Activated naive CD8-positive, alpha-beta T cell treated with anti-CD3 and anti-CD28 coated beads, Interleukin-2, amount 50 U/mL, for 16 hours (primary cell): Measurements from ENCODE around the gene APOA1.

ENCODE experiments used
- DNase-seq: peaks from one replicate; pipeline ENCODE4 v3.0.0-alpha.2; 2020; ENCODE audit warnings: low read depth, low spot score

The APOA1 gene

DNA sequence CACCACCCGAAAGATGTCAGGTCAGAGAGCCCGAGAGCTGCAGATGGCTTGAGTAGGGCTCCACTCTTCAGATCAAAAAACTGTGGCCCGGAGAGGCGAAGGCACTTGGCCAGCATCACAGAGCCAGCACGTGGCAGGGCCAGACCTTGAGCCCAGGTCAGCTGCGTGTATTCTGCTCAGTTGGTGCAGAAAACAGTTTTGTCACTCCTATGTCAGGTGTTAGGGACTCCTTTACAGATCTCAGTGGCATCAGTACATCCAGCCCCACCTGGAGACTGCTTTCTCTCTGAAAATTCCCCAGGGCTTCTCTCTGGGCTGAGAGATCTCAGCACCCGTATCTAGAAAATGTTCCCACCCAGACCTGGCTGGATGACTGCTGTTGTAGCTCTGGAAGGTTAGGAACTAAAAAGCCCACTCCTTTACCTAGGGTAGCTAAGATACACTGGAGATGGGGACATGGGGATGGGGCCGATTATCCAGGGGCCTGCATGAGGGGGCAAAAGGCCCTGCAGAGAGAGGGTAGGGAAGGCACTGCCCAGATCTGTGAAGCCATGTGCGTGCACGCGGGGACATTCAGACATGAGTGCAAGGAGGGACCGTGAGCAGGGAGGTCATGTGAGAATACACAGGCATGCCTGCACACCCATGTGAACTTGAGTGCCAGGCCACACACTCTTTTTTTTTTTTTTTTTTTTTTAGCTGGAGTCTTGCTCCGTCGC is 3.4 kb downstream of the APOA1 start:
- DNase-seq = no peak

DNA sequence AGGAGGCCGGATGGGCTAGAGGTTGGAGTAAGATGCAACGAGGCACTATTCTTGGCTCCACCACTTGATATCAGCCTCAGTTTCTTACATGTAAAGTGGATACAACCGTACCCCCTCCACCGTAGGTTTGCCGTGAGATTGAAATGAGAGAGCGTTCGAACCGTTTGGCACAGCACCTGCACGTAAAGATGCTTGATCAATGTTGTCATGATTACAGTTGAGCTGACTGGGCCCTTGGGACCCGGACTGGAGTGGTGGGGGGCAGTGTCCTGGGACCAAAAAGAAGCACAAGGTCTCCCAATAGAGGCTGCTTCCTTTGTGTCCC is 4.0 kb downstream of the APOA1 start:
- DNase-seq = no peak

DNA sequence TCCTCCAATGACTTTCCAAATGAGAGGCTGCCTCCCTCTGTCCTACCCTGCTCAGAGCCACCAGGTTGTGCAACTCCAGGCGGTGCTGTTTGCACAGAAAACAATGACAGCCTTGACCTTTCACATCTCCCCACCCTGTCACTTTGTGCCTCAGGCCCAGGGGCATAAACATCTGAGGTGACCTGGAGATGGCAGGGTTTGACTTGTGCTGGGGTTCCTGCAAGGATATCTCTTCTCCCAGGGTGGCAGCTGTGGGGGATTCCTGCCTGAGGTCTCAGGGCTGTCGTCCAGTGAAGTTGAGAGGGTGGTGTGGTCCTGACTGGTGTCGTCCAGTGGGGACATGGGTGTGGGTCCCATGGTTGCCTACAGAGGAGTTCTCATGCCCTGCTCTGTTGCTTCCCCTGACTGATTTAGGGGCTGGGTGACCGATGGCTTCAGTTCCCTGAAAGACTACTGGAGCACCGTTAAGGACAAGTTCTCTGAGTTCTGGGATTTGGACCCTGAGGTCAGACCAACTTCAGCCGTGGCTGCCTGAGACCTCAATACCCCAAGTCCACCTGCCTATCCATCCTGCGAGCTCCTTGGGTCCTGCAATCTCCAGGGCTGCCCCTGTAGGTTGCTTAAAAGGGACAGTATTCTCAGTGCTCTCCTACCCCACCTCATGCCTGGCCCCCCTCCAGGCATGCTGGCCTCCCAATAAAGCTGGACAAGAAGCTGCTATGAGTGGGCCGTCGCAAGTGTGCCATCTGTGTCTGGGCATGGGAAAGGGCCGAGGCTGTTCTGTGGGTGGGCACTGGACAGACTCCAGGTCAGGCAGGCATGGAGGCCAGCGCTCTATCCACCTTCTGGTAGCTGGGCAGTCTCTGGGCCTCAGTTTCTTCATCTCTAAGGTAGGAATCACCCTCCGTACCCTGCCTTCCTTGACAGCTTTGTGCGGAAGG is 4.8 kb downstream of the APOA1 start:
- no peak for DNase-seq

DNA sequence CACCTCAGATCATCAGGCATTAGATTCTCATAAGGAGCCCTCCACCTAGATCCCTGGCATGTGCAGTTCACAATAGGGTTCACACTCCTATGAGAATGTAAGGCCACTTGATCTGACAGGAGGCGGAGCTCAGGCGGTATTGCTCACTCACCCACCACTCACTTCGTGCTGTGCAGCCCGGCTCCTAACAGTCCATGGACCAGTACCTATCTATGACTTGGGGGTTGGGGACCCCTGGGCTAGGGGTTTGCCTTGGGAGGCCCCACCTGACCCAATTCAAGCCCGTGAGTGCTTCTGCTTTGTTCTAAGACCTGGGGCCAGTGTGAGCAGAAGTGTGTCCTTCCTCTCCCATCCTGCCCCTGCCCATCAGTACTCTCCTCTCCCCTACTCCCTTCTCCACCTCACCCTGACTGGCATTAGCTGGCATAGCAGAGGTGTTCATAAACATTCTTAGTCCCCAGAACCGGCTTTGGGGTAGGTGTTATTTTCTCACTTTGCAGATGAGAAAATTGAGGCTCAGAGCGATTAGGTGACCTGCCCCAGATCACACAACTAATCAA is 5.6 kb downstream of the APOA1 start:
- no peak for DNase-seq

DNA sequence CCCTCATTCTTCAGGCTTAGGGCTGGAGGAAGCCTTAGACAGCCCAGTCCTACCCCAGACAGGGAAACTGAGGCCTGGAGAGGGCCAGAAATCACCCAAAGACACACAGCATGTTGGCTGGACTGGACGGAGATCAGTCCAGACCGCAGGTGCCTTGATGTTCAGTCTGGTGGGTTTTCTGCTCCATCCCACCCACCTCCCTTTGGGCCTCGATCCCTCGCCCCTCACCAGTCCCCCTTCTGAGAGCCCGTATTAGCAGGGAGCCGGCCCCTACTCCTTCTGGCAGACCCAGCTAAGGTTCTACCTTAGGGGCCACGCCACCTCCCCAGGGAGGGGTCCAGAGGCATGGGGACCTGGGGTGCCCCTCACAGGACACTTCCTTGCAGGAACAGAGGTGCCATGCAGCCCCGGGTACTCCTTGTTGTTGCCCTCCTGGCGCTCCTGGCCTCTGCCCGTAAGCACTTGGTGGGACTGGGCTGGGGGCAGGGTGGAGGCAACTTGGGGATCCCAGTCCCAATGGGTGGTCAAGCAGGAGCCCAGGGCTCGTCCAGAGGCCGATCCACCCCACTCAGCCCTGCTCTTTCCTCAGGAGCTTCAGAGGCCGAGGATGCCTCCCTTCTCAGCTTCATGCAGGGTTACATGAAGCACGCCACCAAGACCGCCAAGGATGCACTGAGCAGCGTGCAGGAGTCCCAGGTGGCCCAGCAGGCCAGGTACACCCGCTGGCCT is 7.1 kb downstream of the APOA1 start:
- no peak for DNase-seq

DNA sequence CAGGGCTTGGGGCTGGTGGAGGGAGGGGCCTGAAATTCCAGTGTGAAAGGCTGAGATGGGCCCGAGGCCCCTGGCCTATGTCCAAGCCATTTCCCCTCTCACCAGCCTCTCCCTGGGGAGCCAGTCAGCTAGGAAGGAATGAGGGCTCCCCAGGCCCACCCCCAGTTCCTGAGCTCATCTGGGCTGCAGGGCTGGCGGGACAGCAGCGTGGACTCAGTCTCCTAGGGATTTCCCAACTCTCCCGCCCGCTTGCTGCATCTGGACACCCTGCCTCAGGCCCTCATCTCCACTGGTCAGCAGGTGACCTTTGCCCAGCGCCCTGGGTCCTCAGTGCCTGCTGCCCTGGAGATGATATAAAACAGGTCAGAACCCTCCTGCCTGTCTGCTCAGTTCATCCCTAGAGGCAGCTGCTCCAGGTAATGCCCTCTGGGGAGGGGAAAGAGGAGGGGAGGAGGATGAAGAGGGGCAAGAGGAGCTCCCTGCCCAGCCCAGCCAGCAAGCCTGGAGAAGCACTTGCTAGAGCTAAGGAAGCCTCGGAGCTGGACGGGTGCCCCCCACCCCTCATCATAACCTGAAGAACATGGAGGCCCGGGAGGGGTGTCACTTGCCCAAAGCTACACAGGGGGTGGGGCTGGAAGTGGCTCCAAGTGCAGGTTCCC is 7.8 kb downstream of the APOA1 start, which contains the start of gene APOC3:
APOC3 (plus strand) TSS at position 383 of the 659 bp plus-strand sequence. CDS start 676 bp downstream, outside the sequence.
- DNase-seq = no peak

DNA sequence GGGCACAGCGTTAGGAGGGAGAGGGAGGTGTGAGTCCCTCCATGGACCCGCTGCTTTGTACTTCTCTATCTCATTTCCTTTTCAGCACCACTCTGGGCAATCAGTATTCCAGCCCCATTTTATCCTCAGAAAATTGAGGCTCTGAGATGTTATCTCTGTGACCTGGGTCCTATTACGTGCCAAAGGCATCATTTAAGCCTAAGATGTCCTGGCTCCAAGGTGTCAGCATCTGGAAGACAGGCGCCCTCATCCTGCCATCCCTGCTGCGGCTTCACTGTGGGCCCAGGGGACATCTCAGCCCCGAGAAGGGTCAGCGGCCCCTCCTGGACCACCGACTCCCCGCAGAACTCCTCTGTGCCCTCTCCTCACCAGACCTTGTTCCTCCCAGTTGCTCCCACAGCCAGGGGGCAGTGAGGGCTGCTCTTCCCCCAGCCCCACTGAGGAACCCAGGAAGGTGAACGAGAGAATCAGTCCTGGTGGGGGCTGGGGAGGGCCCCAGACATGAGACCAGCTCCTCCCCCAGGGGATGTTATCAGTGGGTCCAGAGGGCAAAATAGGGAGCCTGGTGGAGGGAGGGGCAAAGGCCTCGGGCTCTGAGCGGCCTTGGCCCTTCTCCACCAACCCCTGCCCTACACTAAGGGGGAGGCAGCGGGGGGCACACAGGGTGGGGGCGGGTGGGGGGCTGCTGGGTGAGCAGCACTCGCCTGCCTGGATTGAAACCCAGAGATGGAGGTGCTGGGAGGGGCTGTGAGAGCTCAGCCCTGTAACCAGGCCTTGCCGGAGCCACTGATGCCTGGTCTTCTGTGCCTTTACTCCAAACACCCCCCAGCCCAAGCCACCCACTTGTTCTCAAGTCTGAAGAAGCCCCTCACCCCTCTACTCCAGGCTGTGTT is 8.5 kb downstream of the APOA1 start:
- no peak for DNase-seq

DNA sequence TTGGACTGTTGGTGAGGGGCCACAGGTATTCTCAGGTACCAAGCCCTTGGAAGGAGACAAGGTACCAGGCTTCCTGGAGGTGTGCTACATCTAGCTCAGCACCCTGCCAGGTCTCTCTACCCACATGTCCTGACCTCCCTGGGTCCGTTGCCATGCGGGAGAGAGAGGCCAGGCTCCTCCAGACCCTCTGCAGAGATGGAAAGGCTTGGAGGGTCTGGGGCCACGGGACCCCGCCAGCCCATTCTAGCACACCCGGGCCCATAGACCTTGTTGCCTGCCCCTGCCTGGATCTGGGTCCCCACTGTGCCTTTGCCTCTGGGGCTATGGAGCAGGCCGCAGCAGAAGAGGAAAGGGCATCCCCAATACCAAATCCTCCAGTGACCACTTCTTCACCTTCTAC is 10.0 kb downstream of the APOA1 start:
- no peak for DNase-seq

DNA sequence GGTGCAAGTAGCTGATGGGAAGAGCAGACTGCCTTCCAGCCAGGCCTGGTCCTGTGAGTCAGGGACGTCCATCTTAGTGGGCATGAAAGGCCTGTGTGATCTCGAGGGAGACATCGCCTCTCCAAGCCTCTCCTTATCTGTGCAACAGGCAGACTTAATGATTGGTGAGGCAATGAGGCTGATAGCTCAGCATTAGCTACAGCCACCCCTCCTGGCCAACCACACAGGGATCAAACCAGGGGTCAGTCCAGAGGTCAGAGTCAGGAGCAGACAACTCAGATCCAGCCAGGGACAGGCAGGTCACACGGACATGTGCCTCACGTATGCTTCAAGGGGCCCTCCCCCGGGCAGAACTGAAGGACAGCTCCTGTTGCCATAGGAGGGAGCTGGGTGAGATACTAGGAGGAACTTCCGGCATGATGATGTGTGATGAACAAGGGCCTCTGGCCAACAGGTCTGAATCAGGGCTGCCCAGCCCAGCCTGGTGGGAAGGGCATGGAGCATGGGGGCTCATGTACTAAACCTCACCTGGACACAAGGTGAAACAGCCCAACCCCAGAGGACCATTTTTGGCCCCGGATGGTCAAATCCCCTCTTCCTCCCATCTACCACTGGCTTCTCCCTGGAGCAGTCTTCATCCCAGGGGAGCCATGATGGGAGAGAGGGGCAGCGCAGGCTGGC is 10.5 kb downstream of the APOA1 start:
- no peak for DNase-seq

DNA sequence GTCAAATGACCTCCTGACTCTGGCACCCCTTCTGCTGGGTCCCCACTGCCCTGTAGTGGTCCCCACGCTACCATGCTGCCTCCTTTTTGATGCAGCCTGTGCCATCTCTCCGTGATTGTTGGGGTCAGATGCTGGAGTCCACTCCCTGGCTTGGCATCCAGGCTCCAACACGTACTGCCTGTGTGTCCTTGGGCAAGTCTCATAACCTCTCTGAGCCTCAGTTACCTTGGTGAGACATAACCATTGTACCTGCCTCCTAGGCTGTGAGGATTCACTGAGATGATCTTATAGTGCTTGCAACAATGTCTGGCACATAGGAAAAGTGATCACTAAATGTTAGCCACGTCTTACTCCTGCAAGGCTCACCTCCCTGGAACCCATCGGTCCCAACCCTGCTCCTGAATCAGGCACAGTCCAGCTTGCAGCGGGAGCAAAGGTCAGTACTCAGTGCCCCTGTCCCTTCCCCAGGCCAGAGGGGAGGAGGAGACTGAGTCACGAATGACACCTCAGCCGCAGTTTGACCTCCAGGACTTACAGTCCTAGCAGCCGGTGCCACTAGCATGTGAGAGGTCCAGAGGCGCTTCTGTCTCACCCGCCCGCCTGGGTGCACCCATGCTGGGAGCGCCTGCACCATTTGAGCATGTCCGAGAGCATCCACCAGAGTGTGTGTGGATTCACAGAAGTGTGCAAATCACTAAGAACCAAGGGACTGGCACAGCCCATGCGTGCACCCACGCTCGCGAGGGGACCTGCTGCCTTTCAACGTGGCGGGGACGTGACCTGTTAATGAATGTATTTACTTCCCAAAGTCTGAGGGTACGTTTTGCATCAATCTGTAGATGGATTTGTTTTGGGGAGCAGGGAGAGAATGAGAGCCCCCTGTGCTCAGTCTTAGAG is 11.3 kb downstream of the APOA1 start:
- DNase-seq = no peak

DNA sequence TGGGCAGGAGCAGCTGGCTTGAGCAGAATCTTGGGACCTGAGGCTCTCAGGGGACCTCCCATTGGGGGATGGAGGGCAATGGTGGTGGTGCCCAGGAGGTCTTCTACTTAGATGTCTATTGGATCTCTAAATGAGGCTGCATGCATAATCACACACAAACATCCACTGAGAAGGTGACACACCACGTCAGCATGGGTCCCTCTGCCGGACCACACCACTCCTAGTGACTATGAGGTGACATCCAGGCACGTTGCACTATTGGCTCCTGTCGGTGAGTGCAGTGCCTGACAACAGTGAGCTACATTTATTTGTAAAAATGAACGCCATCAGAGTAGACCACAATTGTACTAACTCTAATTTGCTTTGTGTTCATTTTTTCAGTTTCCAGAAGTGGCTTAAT is 12.0 kb downstream of the APOA1 start:
- no peak for DNase-seq

DNA sequence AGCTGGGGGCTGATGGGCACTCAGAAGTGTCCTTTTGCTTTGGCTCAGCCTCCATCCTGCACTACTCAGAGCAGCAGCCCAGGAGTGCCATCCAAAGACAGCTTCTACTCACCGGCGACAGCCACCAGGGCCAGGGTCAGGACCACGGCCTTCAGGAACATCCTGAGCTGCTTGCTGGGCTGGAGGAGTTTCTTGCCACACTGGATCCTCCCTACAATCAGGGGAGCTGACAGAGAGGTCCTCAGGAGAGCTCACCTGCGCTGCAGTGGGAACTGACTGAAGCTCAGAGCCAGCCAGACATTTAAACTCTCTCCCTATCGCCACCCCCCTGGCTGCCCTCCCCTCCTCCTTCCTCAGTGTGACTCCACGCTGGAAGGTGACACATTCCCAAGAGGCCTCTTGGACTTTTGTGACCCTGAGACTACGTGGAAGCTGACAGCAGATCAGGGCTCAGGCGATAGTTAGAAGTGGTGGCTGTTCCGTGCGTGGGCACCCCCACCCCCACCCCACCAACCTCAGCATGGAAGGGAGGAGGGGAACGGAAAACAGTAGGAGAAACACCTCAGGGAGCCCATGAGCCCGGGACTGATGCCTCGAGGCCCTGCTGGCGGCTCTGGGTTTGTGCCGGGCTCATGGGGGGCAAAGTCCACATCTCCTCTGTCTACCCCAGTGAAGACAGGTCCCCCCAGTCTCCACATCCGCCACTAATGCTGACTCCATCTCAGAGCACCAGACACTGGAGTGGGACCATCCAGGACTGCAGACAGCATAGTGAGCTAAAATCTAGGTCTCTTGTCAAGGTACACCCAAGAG is 14.2 kb downstream of the APOA1 start, which contains the start of gene APOA4:
APOA4 (minus strand) TSS at position 274 of the 813 bp plus-strand sequence; CDS start at position 161, 113 bp downstream.
- no peak for DNase-seq

DNA sequence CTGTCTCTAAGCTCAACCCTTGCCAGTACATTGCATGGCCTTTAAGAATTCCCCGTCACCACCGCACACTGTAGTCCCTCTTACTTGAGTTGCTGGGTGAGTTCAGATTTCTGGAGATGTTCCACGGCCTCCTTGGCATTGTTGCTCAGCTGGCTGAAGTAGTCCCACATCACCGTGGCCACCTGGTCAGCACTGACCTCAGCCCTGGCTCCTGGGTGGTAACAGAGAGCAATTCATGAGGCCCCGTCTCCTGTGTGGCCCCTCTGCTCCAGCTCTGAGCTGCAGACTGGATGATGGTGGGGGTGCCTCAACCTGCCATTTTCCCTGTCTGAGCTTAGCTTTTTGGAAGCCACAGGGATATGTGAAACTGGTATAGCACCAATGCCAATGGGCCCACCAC is 14.8 kb downstream of the APOA1 start:
- no peak for DNase-seq

DNA sequence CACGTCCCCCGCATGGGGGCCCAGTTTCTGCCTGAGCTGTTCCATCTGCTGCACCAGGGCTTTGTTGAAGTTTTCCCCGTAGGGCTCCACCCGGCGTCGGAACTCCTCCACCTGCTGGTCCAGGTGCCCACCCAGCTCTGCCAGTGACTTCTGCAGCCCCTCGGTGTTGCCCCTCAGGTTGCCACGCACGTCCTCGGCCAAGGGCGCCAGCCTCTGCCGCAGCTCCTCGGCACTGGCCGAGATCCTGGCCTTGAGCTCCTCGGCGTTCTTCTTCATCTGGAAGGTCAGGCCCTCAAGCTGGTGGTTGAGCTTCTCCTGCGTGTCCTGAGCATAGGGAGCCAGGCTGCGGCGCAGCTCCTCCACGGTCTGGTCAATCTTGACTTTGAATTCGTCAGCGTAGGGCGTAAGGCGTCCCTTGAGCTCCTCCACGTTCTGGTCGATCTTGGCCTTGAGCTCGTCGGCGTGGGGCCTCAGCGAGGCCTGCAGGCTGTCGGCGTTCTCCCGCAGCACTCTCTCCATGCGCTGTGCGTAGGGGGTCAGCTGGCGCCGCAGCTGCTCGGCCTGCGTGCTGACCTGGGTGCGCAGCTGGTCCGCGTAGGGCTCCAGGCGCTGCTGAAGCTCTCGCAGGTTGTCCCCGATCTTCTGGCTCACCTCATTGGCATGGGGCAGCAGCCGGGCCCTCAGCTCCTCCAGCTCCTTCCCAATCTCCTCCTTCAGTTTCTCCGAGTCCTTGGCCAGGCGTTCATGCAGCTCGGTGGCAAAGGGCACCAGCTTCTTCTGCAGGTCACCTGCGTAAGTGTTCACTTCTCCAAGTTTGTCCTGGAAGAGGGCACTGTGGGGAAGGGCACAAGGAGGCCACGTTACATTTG is 16.1 kb downstream of the APOA1 start:
- no peak for DNase-seq

DNA sequence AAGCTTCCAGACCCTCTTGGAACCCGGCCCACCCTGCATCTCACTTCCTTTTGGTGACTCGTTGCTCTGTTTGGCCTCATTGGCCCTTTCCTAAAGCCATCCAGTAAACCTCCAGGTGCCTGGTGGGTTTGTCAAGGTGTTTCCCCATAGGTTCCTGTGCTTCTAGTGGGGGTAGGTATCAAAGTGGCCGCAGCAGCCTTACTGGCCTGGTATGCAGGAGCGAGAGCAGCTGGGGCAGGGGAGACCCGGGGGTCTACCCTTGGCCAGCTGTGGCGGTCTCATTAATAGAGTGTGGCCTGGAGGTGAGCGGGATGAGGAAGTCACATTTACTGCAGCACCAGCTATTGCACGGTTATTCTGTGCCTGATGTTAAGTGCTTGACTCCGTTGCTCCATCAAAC is 18.4 kb downstream of the APOA1 start:
- DNase-seq = no peak

DNA sequence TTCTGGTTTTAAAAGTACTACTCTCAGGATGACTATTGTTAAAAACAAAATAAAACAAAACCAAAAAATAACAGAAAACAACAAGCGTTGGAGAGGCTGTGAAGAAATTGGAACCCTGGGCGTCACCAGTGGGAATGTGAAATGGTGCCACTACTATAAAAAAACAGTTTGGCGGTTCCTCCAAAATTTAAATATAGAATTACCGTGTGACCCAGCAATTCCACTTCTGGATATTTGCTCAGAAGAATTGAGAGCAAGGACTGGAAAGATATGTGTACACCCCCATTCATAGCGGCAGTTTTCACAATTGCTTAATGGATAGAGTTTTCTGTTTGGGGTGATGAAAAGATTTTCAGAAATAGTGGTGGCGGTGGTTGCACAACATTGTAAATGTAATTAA is 22.9 kb downstream of the APOA1 start:
- DNase-seq = no peak
